Measurements from ENCODE around the gene HLA-DOA.
A peak's percentile ranks its signal among the peaks of the same experiment; 100 is the strongest.

Gene HLA-DOA

DNA sequence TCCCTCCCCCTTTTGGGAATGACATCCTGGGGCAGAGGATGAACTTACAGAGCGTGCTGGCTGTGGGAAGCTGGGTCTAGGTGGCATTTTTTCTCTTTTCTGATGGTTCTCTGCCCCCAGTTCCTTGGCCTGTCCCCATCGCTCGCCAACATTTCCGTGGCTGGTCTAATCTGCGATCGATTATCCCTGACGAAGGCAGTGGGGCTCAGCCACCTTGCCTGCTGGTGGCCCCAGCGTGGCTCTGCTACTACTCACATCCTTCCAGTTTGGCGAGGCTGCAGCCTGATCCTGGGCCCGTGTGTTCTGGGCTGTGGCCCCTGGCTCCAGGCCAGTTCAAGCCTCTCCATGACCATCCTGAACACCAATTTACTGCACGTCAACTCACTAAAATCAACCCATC, 6.4 kb upstream of the HLA-DOA start:
- DNase-seq, result no peak

DNA sequence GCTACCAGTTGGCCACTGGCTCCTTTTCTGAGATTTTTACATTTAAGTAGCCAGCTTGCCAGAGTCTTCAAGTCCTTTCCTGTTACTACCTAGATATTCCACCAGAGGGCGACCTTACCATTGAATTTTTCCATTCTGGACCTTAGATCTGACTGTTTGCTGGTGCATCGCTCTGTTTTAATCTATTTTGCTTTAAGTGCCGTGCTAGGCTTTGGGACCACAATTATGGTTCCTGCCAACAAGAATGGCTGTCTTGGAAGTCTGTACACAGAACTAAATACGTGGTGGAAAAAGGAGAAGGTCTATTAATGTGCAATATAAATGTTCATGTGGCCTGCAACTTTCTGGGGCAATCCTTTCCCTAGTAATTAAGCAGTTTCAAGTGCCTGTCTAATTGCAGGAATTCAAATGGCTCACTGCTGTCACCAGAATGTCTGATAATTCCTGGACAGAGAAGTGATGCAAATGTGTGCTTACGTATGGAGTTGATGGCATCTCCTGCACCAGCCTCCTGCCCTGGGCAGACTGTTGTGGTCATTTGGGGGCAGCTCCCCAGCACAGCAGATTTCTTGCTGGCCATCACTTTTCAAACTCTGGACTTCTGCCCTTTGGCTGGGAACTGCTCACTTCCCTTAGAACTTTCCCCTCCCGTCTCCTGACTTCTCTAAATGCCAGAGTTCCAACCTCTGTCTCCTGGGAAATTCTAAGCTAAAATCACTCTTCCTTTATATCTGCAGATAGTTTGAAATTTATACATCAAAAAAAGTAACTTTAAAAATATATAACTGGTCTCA, 5.6 kb upstream of the HLA-DOA start:
- DNase-seq, result peak; percentile 71 to 95

DNA sequence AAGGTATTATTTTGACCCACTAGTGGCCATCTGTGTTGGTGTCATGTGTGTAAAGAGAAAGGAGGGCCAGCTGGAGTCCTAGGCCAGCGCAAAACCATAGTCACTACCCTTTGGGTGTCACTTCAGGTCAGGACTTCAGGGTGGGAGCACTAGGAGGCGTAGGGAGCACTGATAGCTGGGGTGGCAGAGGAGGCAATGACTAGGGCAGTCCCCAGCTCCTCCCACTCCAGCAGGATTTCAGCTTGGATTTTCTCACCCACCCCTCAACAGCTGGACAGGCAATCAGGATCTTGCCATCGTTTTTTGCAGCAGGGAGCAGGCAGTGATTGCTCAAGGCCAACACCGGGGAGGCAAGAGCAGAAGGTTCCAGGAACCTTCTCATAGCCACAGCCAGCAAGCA, 4.2 kb upstream of the HLA-DOA start:
- DNase-seq, result no peak

DNA sequence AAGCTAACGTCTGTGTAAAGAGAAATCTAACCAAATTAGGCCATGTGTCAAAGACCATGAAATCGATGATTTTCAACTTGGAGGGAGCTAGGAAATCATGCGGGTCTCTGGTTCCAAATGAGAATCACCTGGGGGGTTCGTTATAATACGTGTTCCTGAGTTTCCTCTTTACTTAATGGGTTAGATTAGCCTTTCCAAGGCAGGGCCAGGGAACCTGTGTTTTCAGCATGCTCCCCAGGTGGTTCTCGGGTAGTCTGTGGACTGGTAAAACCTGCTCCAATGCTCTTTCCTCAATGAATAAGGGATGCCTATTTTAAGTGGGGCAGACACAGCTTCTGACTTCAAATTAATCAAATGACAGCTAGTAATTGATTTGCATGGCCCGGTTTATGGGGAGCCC, 965 bp upstream of the HLA-DOA start:
- no peak for DNase-seq

DNA sequence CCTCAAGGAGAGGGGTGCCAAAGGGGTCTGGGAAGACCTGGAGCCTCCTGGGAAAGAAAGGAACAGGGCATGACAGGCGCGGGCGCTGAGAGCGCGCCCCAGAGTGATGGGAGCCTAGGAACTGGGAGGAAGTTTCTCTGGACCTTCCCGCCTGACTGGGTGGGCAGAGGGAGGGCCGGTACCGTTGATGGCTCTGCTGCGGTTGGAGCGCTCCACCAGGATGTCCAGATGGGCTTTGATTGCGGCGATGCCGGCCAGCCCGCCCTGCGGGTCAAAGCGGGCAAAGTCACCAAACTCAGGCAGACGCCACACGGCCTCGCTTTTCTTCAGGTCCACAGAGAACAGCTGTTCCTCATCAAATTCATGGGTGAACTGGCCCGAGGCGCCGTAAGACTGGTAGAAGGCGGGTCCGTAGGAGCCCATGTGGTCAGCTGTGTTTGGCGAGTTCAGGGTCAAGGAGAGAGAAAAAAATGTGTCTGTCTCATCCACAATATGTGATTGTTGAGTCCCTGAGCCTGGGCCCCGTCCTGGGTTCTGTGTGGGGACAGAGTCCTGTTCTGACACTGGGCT, 1.5 kb downstream of the HLA-DOA start:
- DNase-seq, result no peak

DNA sequence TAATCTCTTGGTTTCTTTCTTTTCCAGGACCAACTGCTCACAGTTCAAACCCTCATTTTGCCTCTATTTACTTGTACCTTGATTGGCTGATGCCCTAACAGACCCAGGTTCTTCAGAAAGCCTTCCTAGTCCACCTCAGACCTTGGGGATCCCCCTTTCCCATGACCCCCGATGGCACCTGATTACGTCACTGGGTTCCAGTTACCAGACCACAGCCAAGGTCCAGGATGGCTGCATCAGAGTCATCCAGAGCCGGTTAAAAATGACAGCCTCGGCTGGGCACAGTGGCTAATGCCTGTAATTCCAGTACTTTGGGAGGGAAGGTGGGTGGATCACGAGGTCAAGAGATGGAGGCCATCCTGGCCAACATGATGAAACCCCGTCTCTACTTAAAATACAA, 4.5 kb downstream of the HLA-DOA start:
- DNase-seq, result no peak

DNA sequence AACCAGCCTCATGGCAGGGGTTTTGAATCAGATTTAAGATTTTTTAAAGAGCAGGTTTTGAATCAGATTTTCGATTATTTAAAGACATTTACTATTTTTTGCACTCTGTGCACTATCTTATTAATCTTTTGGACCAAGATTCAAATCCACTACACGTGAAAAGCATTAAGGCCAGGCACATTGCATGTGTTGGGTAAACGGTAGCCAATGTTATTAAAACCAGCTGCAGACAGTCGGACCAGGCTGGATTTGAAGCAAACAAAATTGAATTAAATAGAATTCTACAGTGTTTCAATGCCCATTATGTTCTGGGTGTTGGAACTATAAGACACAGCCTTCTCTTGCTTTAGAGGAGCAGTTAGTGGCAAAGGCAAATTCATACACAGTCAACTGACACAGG, 7.7 kb downstream of the HLA-DOA start:
- no peak for DNase-seq

DNA sequence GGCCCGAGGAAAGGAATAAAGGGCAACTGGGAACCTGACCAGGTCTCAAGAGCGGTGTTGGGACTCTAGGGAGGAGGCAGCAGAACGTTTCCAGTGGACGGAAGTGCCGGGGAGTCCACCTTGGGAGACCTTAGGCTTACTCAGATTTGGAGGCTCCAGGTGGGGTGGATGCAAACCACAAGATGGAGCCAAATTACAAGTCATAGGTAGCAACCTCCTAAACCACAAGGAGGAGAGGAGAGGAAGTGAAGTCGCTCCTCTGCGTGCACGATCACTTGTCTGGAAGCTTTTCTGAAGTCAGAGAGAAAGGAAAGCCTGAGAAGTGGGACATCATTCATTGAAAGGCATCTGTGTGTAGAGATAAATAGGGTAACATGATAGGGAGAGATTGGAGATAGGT, 9.3 kb downstream of the HLA-DOA start:
- DNase-seq, result no peak

DNA sequence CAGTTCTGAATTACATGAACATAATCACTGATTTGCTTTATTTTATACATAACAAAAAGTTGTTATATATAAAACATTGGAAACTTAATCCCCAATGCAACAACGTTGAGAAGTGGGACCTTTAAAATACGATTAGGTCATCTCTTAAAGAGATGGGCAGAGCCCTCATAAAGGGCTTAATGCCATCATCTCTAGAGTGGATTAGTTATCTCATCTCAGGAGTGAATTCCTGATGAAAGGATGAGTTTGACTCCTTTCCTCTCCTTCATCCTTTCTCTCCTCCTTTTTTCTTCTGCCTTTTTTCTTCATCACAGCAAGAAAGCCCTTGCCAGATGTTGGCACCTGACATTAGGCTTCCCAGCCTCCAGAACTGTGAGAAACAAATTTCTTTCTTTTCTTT, 13.9 kb downstream of the HLA-DOA start:
- no peak for DNase-seq

DNA sequence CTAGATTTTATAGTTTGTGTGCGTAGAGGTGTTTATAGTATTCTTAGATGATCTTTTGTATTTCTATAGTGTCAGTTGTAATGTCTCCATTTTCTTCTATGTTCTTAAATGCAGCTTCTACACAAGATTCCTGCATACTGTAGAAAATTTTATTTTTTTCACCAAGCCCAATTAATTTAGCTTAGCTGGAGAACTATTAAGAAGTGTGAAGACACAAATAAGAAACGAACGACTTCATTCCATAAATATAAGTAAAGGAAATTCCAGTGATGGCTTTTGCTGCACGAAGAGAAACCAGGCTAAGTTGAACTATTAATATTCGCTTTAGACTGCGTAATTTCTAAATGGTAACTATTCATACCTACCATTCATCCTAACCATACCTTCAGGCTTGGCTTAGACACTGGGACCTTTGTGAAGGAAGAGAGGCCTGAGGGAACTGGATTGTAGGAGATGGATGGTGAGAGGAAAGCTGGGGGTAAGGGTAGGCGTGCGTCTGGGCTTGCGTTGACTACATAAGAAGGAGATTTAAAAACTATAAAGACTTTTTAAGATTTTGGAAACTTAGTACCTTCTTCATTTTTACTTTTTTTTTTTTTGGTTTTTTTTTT, 15.9 kb downstream of the HLA-DOA start:
- no peak for DNase-seq

DNA sequence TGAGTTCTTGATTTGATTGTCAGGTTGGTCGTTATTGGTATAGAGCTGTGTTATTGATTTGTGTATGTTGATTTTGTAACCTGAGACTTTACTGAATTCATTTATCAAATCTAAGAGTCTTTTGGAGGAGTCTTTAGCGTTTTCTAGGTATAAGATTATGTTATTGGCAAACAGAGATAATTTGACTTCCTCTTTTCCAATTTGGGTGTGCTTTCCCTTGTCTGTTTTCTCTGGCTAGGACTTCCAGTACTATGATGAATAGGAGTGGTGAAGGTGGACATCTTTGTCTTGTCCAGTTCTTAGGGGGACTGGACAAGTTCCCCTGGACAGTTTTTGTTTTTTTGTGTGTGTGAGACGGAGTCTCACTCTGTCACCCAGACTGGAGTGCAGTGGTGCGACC, 17.4 kb downstream of the HLA-DOA start:
- DNase-seq, result no peak

DNA sequence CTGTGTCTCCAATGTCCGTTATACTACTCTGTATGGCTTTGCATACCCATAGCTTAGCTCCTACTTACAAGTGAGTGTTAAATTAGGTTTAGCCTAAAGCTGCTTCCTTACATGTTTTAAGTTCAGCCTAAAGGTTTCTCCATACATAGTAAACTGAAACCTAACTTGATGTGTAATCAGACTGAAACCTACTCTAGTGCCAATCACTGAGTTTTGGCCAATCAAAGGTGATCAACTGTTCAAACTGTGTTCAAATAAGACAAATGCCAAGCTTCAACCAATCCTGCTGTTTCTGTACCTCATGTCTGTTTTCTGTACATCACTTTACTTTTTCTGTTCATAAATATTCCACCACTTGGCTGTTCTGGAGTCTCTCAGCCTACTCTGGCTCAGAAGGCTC, 20.0 kb downstream of the HLA-DOA start:
- no peak for DNase-seq

DNA sequence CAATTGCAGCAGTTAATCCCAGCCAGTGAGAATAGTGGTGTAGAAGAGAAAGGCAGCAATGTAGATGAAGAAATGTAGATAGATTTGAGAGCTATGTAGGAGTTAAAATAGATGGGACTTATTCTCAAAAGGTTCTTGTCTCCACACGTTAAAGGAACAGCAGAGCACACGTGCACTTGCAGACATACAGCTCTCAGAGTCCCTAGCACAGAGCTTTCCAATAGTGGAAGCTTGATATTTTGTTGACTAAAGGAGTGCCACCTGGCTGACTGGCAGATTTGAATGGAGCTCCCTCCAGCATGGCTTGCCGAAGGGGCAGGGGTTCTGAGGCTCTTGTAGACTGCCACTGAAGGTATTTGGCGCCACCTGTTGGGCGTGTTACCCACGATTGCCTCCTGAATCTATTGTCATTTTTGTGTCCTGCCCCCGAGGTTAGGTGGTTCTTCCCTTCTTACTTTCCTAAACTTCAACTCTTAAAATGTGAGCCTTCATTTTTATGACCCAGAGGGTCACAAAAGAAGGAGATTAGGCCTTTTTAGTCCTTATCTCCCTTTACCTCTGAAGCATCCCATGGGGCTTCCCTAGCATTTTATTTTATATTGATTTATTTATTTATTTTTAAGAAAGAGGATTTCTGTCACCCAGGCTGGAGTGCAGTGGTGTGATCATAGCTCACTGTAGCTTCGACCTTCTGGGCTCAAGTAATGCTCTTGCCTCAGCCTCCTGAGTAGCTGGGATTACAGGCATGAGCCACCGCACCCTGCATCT, 24.6 kb downstream of the HLA-DOA start:
- DNase-seq, result peak; percentile 59 to 88

DNA sequence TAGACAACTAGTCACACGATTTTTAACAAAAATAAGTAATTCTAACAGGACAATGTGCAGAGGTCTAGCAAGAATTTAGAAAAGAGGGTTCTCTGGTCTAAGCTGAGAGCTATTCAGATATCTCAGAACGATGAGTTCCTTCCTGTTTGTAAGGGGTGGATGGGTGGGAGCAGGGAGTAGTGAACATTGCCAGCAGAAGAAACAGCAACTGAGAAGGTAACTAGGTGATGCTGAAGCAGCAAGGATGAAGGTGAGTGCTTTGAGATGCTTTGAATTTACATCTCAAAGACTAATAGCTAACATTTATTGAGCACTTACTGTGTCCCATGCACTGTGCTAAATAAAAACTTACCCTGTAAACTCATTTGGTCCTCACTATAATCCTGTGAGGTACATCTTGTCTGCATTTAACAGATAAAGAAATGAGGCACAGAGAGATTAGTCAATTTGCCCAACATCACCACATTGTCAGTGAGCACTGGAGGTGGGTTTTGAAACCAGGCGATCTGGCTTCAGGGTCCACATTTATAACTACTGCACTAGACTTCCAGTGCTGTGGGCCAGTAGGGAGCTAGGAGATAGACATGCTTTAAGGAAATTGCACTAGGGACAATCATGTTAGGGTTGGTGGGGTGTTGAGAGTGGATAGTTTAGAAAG, 25.3 kb downstream of the HLA-DOA start:
- DNase-seq, result no peak

DNA sequence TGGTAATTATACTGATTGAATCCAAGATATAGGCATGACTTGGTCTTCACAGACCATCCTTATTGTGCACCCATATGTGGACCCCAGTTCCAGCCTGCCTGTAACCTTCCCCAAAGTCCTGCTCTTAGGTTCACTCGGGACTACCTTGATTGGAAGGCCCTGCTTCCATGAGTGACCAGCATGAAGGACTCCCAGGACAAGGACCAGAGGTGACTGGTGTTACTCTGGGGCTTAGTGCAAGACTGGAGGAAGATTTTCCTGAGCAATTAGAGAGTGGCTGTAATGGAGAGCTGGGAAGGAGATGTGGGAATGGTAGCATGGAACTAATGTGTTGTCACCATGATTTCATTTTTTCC, 25.9 kb downstream of the HLA-DOA start:
- no peak for DNase-seq

DNA sequence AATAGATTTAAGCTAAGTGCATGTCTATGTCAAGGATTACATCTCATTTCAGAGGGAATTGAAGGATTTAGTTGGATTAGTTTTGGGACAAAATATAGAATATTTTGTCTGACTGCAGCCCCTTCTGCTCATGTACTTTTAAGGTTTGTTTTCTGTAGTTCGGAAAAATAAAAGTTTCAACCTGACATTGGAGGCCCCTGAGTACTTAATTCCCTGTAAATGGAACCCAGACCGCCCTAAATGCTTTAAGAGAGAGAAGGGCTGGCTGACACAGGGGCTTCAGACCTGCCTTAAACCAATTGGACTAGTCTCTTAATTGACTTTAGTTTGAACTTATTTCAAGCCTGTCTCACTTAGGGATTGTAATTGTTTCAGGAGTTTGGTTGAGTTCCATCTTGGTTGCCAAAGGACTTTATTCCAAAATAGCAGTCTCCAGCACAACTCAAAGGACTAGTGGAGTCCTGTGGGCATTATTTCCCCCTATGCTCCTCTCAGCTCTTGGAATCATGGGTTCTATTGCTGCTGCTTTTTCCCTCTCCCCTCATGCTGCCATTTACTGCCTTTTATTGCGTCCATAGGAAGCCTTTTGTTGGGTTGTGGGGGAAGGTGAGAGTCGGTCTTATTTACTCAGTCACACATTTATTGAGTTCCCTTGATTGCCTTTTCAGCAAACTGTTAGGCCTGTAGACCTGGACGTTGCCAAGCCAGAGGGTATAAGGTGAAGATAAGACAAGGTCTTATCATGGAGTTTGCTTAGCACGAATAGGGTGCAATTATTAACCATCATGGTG, 26.5 kb downstream of the HLA-DOA start:
- no peak for DNase-seq

DNA sequence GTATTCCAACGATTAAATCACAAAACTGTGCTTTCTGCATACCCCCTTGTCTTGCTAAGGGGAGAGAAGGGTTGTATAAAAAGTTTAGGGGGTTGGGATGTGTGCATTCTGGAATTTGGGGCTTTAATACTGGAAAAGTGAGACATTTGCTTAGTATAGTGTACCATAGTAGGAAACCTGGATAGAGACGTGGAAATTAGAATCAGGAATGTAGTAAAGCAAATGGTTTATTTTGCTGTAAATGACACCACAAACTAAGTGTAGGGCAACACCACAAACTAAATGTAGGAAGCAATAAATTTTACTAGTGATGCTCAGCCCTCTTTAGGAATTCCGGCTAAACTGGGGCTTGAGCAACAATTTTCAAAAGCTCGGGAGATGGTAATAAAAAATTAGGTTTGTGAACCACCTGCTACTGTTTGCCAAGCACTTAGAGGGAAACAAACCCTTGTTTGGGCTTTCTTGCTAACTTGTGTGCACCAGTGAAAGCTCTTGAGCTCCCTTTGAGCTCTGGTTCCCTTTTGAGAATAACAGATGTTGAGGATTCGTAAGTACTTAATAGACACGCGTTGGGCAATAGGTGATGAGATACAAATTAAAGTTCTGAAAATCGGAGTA, 27.2 kb downstream of the HLA-DOA start:
- DNase-seq, result no peak

DNA sequence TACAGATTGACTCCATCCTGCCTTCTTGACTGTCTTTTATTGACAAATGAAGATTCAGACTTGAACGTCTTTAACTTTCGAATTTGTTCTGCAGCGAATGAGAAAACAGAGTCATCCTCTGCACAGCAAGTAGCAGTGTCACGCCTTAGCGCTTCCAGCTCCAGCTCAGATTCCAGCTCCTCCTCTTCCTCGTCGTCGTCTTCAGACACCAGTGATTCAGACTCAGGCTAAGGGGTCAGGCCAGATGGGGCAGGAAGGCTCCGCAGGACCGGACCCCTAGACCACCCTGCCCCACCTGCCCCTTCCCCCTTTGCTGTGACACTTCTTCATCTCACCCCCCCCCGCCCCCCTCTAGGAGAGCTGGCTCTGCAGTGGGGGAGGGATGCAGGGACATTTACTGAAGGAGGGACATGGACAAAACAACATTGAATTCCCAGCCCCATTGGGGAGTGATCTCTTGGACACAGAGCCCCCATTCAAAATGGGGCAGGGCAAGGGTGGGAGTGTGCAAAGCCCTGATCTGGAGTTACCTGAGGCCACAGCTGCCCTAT, 28.8 kb downstream of the HLA-DOA start:
- DNase-seq, result no peak

DNA sequence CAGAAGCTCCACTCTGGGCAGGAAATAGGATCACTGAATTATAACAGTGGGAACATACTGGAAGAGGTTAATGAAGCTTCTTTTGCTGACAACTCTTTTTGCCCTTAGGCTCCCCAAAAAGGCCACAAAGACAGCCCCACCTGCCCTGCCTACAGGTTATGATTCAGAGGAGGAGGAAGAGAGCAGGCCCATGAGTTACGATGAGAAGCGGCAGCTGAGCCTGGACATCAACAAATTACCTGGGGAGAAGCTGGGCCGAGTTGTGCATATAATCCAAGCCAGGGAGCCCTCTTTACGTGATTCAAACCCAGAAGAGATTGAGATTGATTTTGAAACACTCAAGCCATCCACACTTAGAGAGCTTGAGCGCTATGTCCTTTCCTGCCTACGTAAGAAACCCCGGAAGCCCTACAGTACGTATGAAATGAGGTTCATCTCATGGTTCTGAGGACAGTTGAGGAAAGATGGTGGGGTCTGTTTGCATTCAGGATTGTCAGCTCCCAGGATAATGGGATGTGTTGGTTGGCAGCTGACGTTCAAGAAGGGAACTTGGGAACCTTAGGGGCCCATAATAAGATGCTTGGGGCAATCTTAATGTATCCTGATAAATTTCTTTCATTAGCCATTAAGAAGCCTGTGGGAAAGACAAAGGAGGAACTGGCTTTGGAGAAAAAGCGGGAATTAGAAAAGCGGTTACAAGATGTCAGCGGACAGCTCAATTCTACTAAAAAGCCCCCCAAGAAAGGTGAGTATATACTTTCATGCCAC, 29.5 kb downstream of the HLA-DOA start:
- DNase-seq, result no peak

DNA sequence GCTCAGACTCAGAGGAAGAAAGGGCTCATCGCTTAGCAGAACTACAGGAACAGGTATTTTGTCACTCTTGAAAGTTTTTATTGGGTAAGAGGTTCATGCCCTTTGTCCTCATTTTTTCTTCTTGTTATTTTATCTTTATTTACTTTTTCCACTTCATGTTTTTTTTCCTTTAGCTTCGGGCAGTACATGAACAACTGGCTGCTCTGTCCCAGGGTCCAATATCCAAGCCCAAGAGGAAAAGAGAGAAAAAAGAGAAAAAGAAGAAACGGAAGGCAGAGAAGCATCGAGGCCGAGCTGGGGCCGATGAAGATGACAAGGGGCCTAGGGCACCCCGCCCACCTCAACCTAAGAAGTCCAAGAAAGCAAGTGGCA, 31.5 kb downstream of the HLA-DOA start:
- no peak for DNase-seq

All from inflammatory macrophage treated with lipopolysaccharide for 1 hour (primary cell).